TTC549 (cell line): ENCODE data around the gene CMTM2.
"Not testable (repeated sequence)": the region's sequence is repeated elsewhere in the genome, so short reads cannot be mapped to it uniquely, and the experiment has no call there.

Experiments
- FAIRE-seq: peaks from 2 replicates; lab custom pipeline; 2012; peaks lifted over from hg19 to GRCh38; lab: Jason Lieb, UNC

The CMTM2 gene

GRCh38 chr16:66553223-66553622, 26.0 kb upstream of the CMTM2 start:
- FAIRE-seq, result no peak

GRCh38 chr16:66554021-66554420, 25.2 kb upstream of the CMTM2 start:
- no peak for FAIRE-seq

- no peak for FAIRE-seq
Observed at GRCh38 chr16:66554495-66554894, 24.8 kb upstream of the CMTM2 start.

- no peak for FAIRE-seq
Observed at GRCh38 chr16:66560107-66560506, 19.2 kb upstream of the CMTM2 start.

GRCh38 chr16:66561381-66562080, 17.7 kb upstream of the CMTM2 start:
- no peak for FAIRE-seq

GRCh38 chr16:66562409-66562808, 16.9 kb upstream of the CMTM2 start:
- FAIRE-seq, result no peak

- no peak for FAIRE-seq
Observed at GRCh38 chr16:66562986-66563385, 16.3 kb upstream of the CMTM2 start.

- no peak for FAIRE-seq
Observed at GRCh38 chr16:66563574-66564334, 15.5 kb upstream of the CMTM2 start.

- no peak for FAIRE-seq
Observed at GRCh38 chr16:66566051-66566901, 13.0 kb upstream of the CMTM2 start, which contains the start of gene CMTM1. Gene CMTM1 (plus strand): TSS chr16:66566439. CDS start chr16:66566514, 75 bp downstream.

- not testable (repeated sequence) for FAIRE-seq
Observed at GRCh38 chr16:66567270-66567669, 12.0 kb upstream of the CMTM2 start.

- no peak for FAIRE-seq
Observed at GRCh38 chr16:66568355-66568754, 10.9 kb upstream of the CMTM2 start.

- FAIRE-seq, result no peak
Observed at GRCh38 chr16:66569131-66569530, 10.1 kb upstream of the CMTM2 start.

- FAIRE-seq, result no peak
Observed at GRCh38 chr16:66569827-66570405, 9.3 kb upstream of the CMTM2 start.

GRCh38 chr16:66572356-66572755, 6.9 kb upstream of the CMTM2 start:
- no peak for FAIRE-seq

GRCh38 chr16:66574081-66574480, 5.2 kb upstream of the CMTM2 start:
- FAIRE-seq, result no peak

GRCh38 chr16:66574531-66574930, 4.7 kb upstream of the CMTM2 start:
- no peak for FAIRE-seq

GRCh38 chr16:66575060-66575459, 4.2 kb upstream of the CMTM2 start:
- FAIRE-seq, result no peak

- no peak for FAIRE-seq
Observed at GRCh38 chr16:66576296-66576695, 3.0 kb upstream of the CMTM2 start.

- FAIRE-seq, result no peak
Observed at GRCh38 chr16:66580605-66581209, 1.4 kb downstream of the CMTM2 start.

GRCh38 chr16:66581246-66581952, 2.1 kb downstream of the CMTM2 start:
- no peak for FAIRE-seq

GRCh38 chr16:66585481-66586239, 6.4 kb downstream of the CMTM2 start:
- FAIRE-seq, result no peak
